NK-92 (cell line): ENCODE measurements around the gene MCM3AP.

Experiments used
- DNase-seq: peaks from one replicate; lab custom pipeline; 2025; ENCODE audit not compliant: unreplicated experiment; lab: John Stamatoyannopoulos, UW

MCM3AP gene

GRCh38 chr21:46220275-46220810, 65.1 kb downstream of the MCM3AP start:
- no peak for DNase-seq

GRCh38 chr21:46219591-46220239, 65.7 kb downstream of the MCM3AP start:
- DNase-seq = no peak

GRCh38 chr21:46218906-46219590, 66.4 kb downstream of the MCM3AP start:
- no peak for DNase-seq

DNA sequence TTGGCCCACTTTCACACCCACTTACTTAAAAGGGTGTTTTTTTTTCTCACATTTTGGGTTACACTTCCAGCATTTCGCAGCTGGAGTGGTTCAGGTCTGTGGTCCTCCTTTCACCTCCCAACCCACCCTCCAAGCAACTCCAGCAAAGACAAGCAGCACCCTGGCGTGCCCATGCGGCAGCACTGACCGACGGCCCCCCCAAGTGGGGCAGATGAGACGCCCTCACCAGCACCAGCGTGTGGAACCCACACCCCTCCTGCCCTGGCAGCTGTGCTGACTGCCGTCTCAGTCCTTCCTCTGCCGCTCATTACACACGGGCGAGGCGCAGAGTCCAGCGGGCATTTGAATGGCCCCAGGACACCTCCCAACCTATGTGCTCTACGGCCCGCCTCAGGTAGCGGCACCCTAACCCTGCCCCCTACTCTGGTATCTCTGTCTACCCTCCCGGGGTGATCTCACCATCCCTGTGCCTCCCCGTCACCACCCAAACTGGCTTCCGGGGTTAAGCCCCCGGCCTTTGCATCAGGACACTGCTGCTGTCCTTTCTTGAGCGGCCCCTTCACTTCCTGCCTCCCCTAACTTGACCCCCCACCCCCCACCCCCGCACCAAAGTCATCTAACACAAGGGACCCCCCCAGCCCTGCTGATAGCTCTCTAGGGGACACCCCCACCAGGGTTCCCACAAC, 67.8 kb downstream of the MCM3AP start:
- DNase-seq = no peak

GRCh38 chr21:46216132-46216747, 69.2 kb downstream of the MCM3AP start:
- no peak for DNase-seq

DNA sequence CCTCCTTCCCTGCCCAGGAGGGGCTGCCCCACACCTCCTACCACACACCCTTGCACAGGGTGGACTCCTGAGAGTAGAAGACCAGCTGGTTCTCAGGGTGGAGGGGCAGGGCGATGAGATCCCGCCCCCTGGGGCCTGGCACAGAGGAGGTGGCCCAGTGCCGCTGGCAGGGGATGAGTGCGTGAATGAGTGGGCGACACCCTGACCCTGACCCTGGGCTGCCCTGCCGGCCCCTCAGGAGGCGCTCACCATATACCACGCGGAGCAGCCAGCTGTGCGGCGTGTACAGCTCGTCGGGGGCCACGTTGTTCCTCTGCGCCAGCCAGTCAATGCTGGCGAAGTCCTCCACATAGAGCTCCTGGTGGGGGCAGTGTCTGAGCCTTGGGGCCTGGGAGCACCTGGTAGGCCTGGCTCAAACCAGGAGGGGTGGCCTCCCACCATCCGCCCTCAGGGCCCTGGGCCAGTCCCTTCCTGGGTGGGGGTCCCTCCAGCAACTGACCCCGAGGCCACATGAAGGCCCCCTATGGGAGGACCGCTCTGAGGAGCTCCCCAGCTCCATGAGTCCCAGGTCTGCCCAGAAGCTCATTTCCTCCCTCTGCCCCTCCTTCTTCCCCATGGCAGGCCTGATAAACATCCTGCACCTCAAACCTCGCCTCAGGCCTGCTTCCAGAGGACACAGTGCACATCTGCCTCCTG, 69.8 kb downstream of the MCM3AP start:
- no peak for DNase-seq

- DNase-seq = no peak
These were observed 70.7 kb downstream of the MCM3AP start for GRCh38 chr21:46214478-46215340.

DNA sequence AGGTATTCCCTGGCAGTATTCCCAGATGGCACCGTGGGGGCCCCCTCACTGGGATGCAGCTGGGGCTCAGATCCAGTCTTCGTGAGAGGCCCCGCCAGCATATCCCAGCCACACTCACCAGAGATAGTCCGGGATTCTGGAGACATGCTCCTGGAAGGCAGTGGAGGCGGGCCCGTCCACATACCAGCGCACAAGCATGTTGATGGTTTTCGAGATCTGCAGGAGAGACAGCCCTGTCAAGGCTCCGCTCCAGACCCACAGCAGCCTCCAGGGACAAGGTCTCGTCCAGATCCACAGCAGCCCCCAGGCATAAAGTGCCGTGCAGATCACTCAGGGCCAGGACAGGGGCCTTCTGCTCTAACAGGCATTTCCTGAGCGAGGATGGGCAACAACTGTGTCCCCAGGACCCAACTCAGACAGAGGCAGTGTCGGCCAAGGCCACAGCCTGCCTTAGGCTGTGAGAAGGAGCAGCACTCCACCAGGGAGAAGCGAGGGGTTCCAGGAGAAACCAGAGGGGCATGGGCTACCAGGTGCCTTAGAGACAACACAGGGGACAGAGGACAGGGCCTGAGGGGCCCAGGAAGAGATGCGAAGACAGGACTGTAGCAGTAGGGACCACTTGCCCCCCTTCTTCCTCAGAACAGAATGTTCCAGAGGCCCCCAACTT, 71.7 kb downstream of the MCM3AP start:
- DNase-seq = no peak

DNA sequence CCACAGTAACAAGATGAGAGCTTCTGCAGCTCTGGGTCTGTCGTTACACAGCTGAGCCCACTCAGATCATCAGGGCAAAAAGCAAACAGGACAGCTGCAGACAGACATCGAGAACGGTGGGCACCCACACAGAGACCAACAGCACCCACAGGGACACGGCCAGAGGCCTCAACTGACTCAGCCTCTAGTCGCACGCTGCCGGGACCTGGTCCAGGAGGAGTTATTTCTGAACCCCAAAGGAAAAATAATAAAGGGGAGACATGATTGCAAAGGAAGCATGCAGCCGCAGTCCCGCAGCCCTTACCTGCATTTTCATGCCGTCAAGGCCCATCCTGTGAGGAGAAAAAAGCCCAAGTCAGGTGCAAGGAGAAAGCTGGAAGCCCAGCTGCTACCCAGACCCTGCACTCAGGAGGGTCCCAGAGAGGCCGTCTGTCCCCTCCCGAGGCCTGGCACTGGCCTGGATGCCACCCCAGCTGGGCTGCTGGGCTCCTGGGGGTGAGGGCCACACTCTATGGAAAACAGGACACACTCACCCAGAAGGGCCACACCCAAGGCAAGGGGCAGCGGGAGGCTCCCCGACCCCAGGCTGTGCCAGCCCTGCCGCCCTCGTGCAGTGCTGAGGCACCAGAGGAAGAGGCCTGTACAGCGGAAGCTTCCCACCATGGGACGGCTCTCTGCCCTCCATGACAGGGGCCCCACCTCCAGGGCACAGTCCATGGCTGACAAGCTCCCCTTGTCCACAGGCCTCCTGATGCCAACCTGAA, 72.5 kb downstream of the MCM3AP start:
- no peak for DNase-seq

DNA sequence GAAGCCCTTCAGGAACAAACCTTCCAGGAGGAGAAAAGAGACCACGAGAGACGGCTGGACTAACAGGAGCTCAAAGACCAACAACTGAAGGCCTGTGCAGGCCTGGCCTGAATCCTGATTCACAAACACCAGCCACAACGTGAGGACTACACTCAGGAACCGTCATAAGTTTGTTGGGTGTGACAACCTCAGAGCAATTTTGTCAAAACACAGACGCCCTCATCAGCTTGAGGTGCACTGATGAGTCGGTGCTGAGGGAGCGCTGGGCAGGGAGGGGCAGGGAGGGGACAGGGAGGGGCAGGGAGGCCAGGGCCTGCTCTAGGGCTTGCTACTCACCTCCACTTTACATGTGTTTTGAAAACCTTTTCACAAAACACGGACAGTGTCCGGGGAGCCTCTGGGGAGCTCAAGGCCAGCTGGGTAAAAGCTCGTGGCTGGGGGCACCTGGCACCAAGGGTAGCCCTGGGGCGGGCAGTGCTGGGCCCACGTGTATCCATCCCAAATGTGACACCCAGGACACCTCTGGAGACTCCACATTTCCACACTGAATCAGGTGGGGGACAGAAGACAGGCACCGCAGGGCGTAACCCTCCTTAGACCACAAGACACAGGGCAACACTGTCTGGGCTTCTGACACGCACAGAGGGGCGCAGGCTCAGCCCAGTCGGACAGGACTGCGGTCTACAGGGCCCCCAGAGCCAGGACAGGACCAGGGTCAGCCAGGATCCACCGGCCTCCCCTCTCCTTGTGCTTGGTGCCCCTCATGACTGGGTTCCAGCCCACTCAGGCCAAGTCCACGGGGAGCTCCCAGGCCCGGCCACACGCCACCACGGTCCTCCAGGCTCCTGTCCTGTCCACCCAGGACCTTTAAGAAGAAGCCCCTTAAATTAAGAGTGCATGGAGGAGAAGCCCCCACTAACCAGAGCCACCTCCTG, 73.4 kb downstream of the MCM3AP start:
- DNase-seq = no peak

GRCh38 chr21:46211376-46211775, 74.0 kb downstream of the MCM3AP start:
- no peak for DNase-seq

DNA sequence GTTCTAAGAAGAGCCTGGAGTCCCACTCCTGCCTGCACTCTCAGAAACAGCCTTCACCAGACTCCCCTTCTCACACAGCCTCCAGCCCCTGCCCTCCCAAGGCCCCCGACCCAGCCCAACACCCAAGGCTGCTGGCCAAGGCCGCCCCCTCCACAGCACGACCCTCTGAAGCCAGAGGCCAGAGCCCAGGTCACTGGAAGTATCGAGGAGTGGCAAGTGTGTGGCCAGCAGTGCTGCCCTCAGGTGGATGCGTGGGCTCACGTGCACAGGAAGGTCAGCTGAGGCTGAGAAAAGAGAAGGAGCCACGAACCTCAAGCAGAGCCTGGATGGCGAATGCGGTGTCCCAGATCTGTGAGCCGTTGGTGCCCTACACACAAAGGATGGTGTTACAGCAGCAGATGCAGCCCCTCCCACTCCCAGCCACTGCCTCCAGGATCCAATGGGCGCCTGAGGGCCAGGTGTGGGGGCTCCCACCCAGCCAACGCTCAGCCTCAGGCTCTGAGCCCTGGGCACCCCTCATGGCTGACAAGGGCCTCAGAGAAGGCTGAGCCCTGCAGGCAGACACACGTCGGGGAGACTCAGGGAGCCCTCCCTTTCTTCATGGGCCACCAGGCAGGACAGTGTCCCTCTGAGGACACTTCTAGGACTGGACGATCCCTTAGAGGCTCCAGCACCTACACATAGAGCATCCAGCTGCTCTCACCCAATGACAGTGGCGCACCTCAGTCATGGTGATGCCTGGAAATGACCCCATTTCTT, 74.9 kb downstream of the MCM3AP start:
- DNase-seq = no peak

DNA sequence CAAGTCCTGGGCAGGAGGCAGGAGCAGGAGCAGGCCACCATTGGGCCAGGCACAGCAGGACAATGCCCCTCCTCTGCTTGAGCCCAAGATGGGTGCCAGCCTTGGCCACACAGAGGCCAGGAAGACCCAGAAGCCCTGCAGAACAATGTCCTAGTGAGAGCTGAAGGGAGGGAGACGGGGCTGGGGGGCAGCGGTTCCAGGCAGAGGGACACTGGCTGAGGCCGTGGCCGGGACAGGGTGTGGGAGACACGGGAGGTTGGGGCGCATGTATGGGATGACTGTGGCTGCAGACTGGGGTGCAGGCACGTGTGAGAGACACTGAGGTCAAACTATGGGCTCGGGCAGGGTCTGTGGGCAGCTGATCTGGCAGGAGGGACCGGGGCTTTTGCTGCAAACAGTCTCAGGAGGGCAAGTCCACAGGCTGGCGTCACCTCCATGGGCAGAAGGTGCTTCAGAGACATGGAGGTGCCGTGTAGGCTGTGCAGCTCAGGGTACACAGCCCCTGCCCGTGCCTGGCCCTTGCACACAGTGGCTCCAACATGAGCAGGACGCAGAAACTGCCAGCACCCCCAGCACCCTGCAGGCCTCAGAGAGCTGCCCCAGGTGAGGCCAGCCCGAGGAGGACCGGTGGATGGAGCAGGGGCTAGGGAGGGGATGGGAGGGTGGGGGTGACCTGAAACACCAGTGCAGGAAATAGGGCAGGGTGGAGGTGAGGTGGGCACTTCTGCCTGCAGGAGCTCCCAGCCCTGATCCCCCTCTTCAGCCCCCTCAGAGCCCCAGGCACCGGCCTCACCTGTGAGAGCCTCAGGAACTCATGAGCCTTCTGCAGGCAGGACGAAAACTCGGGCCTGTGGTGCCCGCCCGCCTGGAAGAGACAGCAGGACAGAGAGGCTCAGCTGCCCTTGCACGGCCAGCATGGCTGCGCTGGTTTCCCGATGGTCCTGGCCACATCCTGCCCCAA, 76.4 kb downstream of the MCM3AP start:
- DNase-seq = no peak

DNA sequence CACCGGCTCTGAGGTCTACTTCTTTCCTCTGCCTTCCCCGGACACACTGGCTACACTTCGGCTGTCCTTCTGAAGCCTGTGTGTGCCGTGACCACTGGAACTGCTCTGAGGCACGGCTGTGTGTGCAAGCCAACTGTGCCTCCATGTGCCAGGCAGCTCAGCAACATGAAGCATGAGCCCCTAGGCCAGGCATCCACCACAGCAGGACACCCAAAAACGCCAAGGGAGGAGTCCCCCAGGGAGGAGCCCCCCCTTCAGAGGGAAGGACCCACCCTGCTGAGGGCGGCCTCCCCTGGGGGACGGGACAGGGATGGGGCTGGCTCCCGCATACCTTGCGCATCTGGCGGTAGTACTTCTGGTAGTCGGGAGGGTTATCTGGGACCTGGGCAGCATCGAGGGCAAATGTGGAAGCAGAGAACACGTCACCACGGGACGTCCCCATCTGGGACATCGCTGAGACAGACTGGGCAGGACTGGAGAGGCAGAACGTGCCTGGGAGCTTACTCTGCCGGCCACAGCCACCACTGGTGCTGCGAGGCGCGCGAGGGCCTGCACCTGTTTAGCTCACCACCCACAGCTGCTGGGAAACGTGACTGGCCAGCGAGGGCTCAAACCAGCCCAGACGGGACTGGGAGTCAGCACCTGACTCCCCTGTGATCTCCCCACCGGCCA, 77.4 kb downstream of the MCM3AP start:
- no peak for DNase-seq
